GM19328 (cell line): ENCODE measurements around the gene RALGPS1.

Experiments
- ATAC-seq: cut with Tn5 transposase; IDR thresholded peaks from one replicate; pipeline ENCODE4 v1.9.1; 2021; ENCODE audit warnings: mild to moderate bottlenecking, moderate library complexity; ENCODE audit not compliant: unreplicated experiment

The RALGPS1 gene

GRCh38 chr9:127092041-127092608, 177.5 kb downstream of the RALGPS1 start:
- no peak for ATAC-seq

- ATAC-seq = no peak
Observed at GRCh38 chr9:127093319-127094020, 178.9 kb downstream of the RALGPS1 start.

- ATAC-seq = no peak
Observed at GRCh38 chr9:127095411-127095810, 180.8 kb downstream of the RALGPS1 start.

GRCh38 chr9:127096208-127096607, 181.6 kb downstream of the RALGPS1 start:
- no peak for ATAC-seq

DNA sequence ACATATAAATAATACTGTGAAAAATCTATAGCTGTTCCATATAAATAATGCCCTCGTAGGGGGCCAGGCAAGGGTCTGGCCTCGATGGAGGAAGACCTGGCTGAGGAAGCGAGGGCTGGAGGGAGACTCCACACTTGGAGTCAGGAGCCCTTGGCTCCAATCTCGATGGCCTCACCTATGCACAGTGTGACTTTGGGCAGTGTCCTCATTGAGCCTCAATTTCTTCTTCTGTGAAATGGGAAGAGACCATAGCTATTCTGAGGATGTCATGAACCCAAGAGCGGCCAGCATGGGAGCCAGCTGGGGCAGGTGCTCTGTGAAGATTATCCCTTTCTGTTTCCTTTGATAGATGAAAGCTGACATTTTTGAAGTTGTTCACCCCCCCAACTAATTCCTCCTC, 183.1 kb downstream of the RALGPS1 start:
- ATAC-seq = no peak

DNA sequence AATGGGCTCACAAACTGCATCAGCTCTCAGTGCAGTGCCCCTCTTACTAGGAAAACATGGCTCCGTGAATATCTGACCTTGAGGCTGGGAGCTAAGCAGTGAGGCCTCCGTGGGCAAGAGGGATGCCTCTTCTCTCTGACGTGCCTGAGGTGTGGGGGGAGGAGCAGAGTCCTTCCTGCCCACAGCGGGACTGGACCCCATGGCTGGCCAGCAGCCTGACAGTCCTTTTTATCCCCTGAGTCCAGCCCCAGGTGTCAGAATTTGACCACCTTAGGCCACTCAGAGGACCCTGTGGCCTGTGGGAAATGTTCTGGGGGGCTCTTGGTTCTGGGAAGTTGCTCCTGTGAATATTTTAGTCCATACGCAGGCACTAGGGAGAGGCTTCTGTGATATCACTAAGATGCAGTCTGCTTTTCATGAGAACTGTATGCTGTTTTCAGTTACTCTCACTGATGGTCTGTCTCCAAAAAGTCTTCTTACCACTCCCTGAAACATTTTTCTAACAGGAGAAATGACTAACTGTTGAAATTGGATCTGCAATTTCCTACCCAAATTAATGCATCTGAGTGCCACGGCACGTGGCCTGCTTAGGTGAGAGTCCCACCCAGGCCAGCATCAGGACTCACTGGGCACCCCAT, 184.5 kb downstream of the RALGPS1 start:
- ATAC-seq = no peak

DNA sequence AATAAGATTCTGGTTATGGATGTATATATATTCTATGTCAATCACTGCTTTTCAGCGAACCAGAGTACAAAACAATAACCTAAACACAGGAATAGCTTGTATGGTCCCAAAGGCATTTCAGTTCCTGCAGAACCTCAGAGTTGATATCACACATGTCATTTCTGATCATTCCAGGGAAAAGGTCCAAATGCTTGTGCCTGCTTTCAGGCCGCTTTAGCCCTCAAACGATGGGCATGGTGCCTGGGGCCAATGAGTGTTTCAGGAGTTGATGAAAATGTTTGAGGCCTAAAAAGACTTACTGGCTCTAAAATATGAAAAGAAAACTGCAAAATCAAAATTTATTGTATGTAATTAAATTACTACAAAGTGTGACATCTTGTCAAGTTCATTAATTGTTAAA, 185.1 kb downstream of the RALGPS1 start:
- ATAC-seq = no peak

GRCh38 chr9:127102176-127102575, 187.6 kb downstream of the RALGPS1 start:
- no peak for ATAC-seq

- no peak for ATAC-seq
Observed at GRCh38 chr9:127102788-127103187, 188.2 kb downstream of the RALGPS1 start.

- no peak for ATAC-seq
Observed at GRCh38 chr9:127104581-127105311, 190.2 kb downstream of the RALGPS1 start.

- ATAC-seq = no peak
Observed at GRCh38 chr9:127105805-127106465, 191.4 kb downstream of the RALGPS1 start.

- no peak for ATAC-seq
Observed at GRCh38 chr9:127106466-127106855, 191.9 kb downstream of the RALGPS1 start.

- ATAC-seq = no peak
Observed at GRCh38 chr9:127107171-127107928, 192.8 kb downstream of the RALGPS1 start.

DNA sequence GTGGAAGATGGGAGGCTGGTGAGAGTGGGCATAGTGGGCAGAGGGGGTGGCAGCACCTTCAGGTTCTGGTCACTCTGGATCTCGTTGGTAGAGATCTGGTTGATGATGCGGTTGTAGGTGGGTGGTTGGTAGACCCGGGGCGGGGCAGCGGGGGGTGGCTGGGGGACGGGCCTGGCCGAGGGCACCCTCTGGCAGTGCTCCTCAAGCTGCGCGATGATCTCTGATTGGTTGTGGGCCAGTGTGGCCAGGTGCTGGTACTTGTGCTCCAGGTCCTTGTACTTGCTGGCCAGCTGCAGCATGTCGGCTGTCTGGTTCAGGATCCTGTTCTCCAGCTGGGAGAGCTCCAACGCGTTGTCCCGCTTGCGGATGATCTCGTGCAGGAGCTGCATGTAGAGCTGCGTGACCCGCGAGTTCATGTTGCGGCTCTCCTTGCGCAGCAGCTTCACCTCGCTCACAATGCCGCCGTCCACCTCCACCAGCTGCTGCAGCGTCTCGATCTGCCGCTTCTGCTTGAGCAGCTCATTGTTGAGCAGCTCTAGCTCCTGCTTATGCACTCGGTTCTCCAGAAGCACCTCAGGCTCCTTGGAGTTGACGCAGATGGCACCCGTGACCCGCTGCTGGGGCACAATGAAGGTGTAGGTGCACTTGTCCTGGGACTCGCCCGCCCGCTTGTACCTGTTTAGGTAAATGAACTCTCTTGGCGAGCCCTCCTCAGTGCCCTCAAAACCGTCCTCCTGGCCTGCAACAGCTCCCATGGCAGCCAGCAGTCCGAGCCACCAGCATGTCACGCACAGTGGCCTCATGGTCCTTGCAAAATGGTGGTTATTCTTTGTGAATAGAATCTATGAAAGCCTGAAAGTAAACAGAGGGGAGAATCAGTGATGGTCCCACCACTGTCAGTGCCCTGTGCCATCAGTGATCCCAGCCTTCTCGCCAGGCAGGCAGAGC, 193.6 kb downstream of the RALGPS1 start:
- ATAC-seq = no peak

DNA sequence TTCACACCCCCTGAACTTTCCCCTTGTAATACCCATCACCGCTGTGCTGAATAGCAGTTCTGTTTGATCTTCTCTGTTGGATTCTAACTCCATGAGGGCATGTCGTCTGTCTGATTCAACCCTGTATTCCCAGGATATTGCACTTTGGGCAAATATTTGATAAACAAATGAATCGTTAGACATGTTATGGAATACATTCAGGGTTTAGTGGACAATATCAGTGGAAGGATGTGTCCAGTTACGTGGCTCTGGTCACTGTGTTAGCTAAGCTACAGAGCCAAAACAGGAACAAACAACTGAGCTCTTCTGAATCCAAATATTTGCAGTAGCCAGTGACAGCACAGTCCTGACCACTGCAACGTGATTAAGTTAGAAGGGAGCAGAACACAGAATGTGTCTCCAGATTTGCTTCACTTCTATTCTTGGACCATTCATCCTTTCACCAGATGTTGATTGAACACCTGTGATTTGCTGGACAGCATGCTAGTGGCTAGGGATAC, 194.7 kb downstream of the RALGPS1 start:
- no peak for ATAC-seq

DNA sequence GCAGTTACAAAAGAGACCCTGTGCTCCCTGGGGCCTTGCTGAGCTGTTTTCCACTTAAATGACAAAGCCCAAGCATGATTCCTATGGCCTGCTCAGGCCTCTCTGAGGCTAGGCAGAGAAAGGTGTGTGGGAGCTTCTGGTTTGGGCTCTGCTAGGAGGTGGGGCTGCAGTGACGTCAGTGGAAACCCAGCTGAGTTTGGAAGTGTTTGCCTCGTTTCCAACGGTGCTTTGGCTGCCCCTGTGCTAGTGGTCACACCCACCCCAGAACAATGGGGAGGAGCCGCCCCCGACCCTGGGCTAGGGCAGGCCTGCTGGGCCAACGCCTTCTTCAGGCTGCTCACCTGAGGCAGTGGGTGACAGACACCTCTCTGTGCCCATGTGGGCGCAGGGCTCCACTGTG, 197.5 kb downstream of the RALGPS1 start:
- no peak for ATAC-seq

- no peak for ATAC-seq
Observed at GRCh38 chr9:127112735-127113161, 198.2 kb downstream of the RALGPS1 start.

DNA sequence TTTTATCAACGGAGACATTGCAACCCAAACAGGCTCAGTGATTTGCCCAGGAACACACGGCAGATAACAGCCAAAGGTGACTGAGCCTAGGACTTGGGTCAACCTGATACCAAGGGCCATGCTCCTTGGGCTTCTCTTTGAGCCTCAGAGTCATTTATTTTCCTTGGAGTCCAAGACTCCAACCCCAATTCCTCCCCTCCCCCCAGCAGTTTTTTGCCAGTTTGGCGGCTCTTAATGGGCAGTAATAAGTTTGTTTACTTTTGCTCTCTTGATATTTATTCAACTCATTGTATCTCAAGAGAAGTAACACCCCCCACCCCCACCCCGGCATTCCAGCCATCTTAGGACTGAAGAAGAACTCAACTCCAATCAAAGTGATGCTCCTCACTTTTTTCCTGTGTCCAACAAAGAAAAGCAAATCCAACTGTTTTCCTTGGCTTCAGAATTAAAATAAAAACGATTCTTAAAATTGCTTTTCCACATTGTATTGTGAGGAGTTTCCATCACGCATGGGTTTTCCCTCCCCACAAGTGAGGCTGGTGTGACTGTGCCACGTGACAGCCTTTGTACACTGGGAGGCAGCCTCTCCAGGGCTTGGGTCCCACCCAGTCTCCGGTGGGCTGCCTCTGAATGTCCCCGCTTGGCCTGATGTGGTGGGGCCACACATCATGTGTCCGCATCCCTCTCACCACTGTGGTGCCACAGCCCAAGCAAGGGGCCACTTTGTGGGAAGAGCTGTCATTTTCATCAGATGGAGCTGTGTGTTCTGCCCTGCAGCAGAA, 198.8 kb downstream of the RALGPS1 start:
- no peak for ATAC-seq
